CD4-positive, CD25-positive, alpha-beta regulatory T cell (primary cell): ENCODE results near the gene GSTM1. TPM values are rescaled to one million over a fixed set of nuclear protein-coding genes. Genes with fewer than 3 reads are reported as not detected.

Experiments
- ATAC-seq, 2 donors: fragments of 150-1000 bp; cut with Tn5 transposase; one replicate each; pipeline ENCODE4 v1.10.0; 2021; ENCODE audit warnings: low read depth in 2 of 2, moderate number of reproducible peaks in 2 of 2, moderate library complexity in 1 of 2
- DNase-seq, 3 donors: peaks; one replicate each; pipeline versions ENCODE4 v3.0.0 to v3.0.0-alpha.2; 2012 to 2022; ENCODE audit warnings: mixed read lengths in 1 of 3
- H3K27ac ChIP-seq: one replicate; pipeline ENCODE4 v1.7.0; 2013; ENCODE audit warnings: mild to moderate bottlenecking, low read length; ENCODE audit not compliant: insufficient read depth, poor library complexity, severe bottlenecking
- H3K27me3 ChIP-seq: one replicate; pipeline ENCODE4 v1.7.0; 2013; ENCODE audit warnings: low read length; ENCODE audit not compliant: control insufficient read depth, insufficient read depth
- H3K36me3 ChIP-seq: one replicate; pipeline ENCODE4 v1.7.0; 2013; ENCODE audit warnings: mild to moderate bottlenecking, low read length, moderate library complexity; ENCODE audit not compliant: control insufficient read depth, insufficient read depth
- H3K4me1 ChIP-seq: 2 replicates; pipeline ENCODE4 v1.7.0; 2013; ENCODE audit warnings: mild to moderate bottlenecking, low read length; ENCODE audit not compliant: insufficient read depth, control insufficient read depth, poor library complexity, severe bottlenecking
- H3K4me3 ChIP-seq: one replicate; pipeline ENCODE4 v1.7.0; 2013; ENCODE audit warnings: low read depth, mild to moderate bottlenecking, low read length, moderate library complexity
- H3K9me3 ChIP-seq, 2 experiments: 1 replicate in 1 of 2; 2 replicates in 1 of 2; pipeline ENCODE4 v1.7.0; 2013; ENCODE audit warnings: low read length in 2 of 2, mild to moderate bottlenecking in 1 of 2, moderate library complexity in 1 of 2; ENCODE audit not compliant: control insufficient read depth in 2 of 2
- H3K27ac Mint-ChIP-seq, 3 donors: one replicate each; pipeline ENCODE4 v1.8.0; 2020 to 2022; ENCODE audit warnings: mild to moderate bottlenecking in 3 of 3, mixed read lengths in 3 of 3, moderate library complexity in 2 of 3
- H3K27me3 Mint-ChIP-seq: one replicate; pipeline ENCODE4 v1.8.0; 2022; ENCODE audit warnings: mild to moderate bottlenecking, mixed read lengths
- H3K36me3 Mint-ChIP-seq: one replicate; pipeline ENCODE4 v1.8.0; 2020; ENCODE audit warnings: mixed read lengths
- H3K4me1 Mint-ChIP-seq, 4 donors: one replicate each; pipeline ENCODE4 v1.8.0; 2020 to 2022; ENCODE audit warnings: mixed read lengths in 4 of 4, mild to moderate bottlenecking in 1 of 4
- H3K4me3 Mint-ChIP-seq, 4 donors: one replicate each; pipeline ENCODE4 v1.8.0; 2020 to 2022; ENCODE audit warnings: mild to moderate bottlenecking in 4 of 4, mixed read lengths in 4 of 4, moderate library complexity in 3 of 4
- H3K9me3 Mint-ChIP-seq, 7 donors: one replicate each; pipeline ENCODE4 v1.8.0; 2020 to 2022; ENCODE audit warnings: mixed read lengths in 7 of 7, mild to moderate bottlenecking in 3 of 7, moderate library complexity in 2 of 7
- polyA plus RNA-seq, 4 donors: library from polyadenylated mRNA; unstranded; fragments of 300-500 nt; fragmentation: Illumina TruSeq; gene quantifications; one replicate each; pipeline ENCODE4 v1.2.3, GENCODE V29; 2021
- total RNA-seq: library from RNA; stranded (reverse); gene quantifications from one replicate; pipeline ENCODE4 v1.2.3, GENCODE V29; 2022

Gene GSTM1
- total and polyA plus RNA-seq, 5 donors from 2014 or later: 18.7 to 123 (median 46.1) TPM; not detected in 1

DNA sequence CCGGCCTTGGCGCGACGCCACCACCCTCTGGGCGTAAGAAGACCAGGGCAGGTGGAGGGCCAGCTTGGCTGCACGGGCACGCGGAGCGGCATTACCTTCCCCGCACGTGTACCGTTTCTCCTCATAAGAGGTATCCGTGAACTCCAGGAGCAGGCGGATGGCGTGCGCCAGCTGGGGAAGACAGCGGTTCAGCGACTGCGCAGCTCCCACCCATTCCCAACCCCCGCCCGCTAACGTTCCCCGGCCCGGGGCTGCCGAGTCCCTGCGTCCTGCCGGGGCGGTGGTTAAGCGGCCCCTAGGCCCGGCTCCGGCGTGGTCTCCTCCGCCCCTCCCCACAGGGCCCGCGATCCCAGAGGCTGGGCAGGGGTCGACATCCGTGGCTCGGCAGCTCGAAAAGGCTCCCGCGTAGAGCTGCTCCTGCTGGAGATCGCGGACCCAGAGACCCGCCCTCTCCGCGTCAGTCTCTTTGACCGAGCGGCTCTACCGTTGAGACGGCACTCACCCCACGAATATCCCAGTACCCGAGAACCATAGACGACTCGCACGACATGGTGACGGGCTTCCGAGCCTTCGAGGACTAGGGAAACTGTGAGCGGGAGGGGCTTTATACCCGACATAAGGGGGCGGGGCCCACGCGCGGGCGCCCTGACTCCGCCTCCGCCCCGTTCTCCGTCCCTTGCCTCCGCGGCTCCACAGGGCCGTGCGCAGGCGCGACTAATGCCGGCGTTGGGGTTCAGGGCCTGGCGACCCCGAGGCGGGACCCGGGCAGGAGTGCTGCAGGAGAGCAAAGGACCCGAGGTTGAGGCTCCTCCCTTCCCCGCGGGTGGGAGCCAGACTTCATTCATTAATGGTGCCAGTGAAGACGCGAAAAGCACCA is 52.4 kb downstream of the GSTM1 start:
- peak overlapping the region; percentile 82 to 93 (median 87) for H3K4me3 Mint-ChIP-seq
- no peaks in the 10 kb centered on the region for H3K9me3 Mint-ChIP-seq
- peaks cover 3% of the 10 kb centered on the region for H3K36me3 Mint-ChIP-seq
- H3K27me3 Mint-ChIP-seq: peaks cover 18% of the 10 kb centered on the region
- Histone ChIP-seq H3K27ac (no peak overlapping the region), H3K36me3 (peaks cover 2% of the 10 kb centered on the region), H3K9me3 (no peaks in the 10 kb centered on the region), H3K4me1 (peaks cover 15% of the 10 kb centered on the region), H3K27me3 (peaks cover 22% of the 10 kb centered on the region), H3K4me3 (peak overlapping the region; percentile 48)
- peak; percentile 90 to 93 for ATAC-seq
- DNase-seq: peak; percentile 69 to 83 (median 77)
- peaks cover 7 to 22% (median 10%) of the 10 kb centered on the region in 4 donors for H3K4me1 Mint-ChIP-seq
- peak overlapping the region in 2 of 3 donors; percentile 17 to 92 for H3K27ac Mint-ChIP-seq

- H3K27me3 ChIP-seq: peaks cover 22% of the 10 kb centered on the region
- H3K27me3 Mint-ChIP-seq: peaks cover 18% of the 10 kb centered on the region
- H3K36me3 Mint-ChIP-seq: peaks cover 3% of the 10 kb centered on the region
- H3K27ac Mint-ChIP-seq: peak within 1 kb of the TSS in 2 of 3 donors; percentile 17 to 92
- H3K4me1 Mint-ChIP-seq: peaks cover 7 to 22% (median 10%) of the 10 kb centered on the region in 4 donors
- H3K4me3 ChIP-seq: peak within 1 kb of the TSS; percentile 48
- H3K9me3 Mint-ChIP-seq: no peaks in the 10 kb centered on the region
- DNase-seq (no peak), ATAC-seq (no peak)
- peak within 1 kb of the TSS; percentile 82 to 93 (median 87) for H3K4me3 Mint-ChIP-seq
- H3K4me1 ChIP-seq: peaks cover 15% of the 10 kb centered on the region
- H3K36me3 ChIP-seq: peaks cover 2% of the 10 kb centered on the region
- H3K27ac ChIP-seq: no peak within 1 kb of the TSS
- H3K9me3 ChIP-seq: no peaks in the 10 kb centered on the region
Observed at GRCh38 chr1:109740615-109741373, 53.2 kb downstream of the GSTM1 start, which contains the start of gene GSTM3. Gene GSTM3, minus strand, starts transcription at chr1:109741038. Its CDS starts 751 bp downstream, at chr1:109740287.

Other genes with a start within 250 kb of the GSTM1 start
- not detected for gene SYPL2, start 221.3 kb upstream of the GSTM1 start, total RNA-seq
- not detected for gene SYPL2, start 221.3 kb upstream of the GSTM1 start, polyA plus RNA-seq
- gene ATXN7L2, start 203.9 kb upstream of the GSTM1 start, total RNA-seq: 13.2 TPM
- gene ATXN7L2, start 203.9 kb upstream of the GSTM1 start, polyA plus RNA-seq: 1 to 10 TPM; 4.7 to 8.0 (median 5.6) TPM
- gene CYB561D1, start 193.7 kb upstream of the GSTM1 start, total RNA-seq: 30.7 TPM
- gene CYB561D1, start 193.7 kb upstream of the GSTM1 start, polyA plus RNA-seq: 10 to 100 TPM; 11.5 to 22.7 (median 18.7) TPM
- gene AMIGO1, start 178.1 kb upstream of the GSTM1 start, total RNA-seq: 6.6 TPM
- 10 to 100 TPM in 3 of 4 donors, 1 to 10 TPM in 1; 5.2 to 17.1 (median 11.8) TPM for gene AMIGO1, start 178.1 kb upstream of the GSTM1 start, polyA plus RNA-seq
- 0.20 TPM for gene GPR61, start 147.9 kb upstream of the GSTM1 start, total RNA-seq
- gene GPR61, start 147.9 kb upstream of the GSTM1 start, polyA plus RNA-seq: under 1 TPM in 2 of 4 donors, not detected in 2; 0.43 TPM
- gene GNAI3, start 139.2 kb upstream of the GSTM1 start, total RNA-seq: 7.4 TPM
- 10 to 100 TPM in 2 of 4 donors, 1 to 10 TPM in 2; 9.4 to 10.3 (median 9.9) TPM for gene GNAI3, start 139.2 kb upstream of the GSTM1 start, polyA plus RNA-seq
- not detected for gene GNAT2, start 68.2 kb upstream of the GSTM1 start, total RNA-seq
- gene GNAT2, start 68.2 kb upstream of the GSTM1 start, polyA plus RNA-seq: under 1 TPM in 1 of 4 donors, not detected in 3; 0.40 TPM
- 203 TPM for gene AMPD2, start 68.0 kb upstream of the GSTM1 start, total RNA-seq
- 10 to 100 TPM; 23.3 to 30.9 (median 26.7) TPM for gene AMPD2, start 68.0 kb upstream of the GSTM1 start, polyA plus RNA-seq
- 14.4 TPM for gene GSTM4, start 31.7 kb upstream of the GSTM1 start, total RNA-seq
- gene GSTM4, start 31.7 kb upstream of the GSTM1 start, polyA plus RNA-seq: 10 to 100 TPM in 3 of 4 donors, 1 to 10 TPM in 1; 2.2 to 31.4 (median 17.6) TPM
- 36.2 TPM for gene GSTM2, start 19.8 kb upstream of the GSTM1 start, total RNA-seq
- 10 to 100 TPM in 2 of 4 donors, 1 to 10 TPM in 2; 8.0 to 11.9 (median 10.4) TPM for gene GSTM2, start 19.8 kb upstream of the GSTM1 start, polyA plus RNA-seq
- gene GSTM5, start 24.4 kb downstream of the GSTM1 start, total RNA-seq: not detected
- not detected for gene GSTM5, start 24.4 kb downstream of the GSTM1 start, polyA plus RNA-seq
- gene GSTM3, start 53.2 kb downstream of the GSTM1 start, total RNA-seq: 5.3 TPM
- 10 to 100 TPM in 3 of 4 donors, 1 to 10 TPM in 1; 3.9 to 50.1 (median 48.7) TPM for gene GSTM3, start 53.2 kb downstream of the GSTM1 start, polyA plus RNA-seq
- gene EPS8L3, start 76.1 kb downstream of the GSTM1 start, total RNA-seq: not detected
- gene EPS8L3, start 76.1 kb downstream of the GSTM1 start, polyA plus RNA-seq: not detected
- 28.4 TPM for gene CSF1, start 223.0 kb downstream of the GSTM1 start, total RNA-seq
- gene CSF1, start 223.0 kb downstream of the GSTM1 start, polyA plus RNA-seq: 10 to 100 TPM; 12.2 to 21.1 (median 16.1) TPM